ENCODE data around the gene UNK.

DNA sequence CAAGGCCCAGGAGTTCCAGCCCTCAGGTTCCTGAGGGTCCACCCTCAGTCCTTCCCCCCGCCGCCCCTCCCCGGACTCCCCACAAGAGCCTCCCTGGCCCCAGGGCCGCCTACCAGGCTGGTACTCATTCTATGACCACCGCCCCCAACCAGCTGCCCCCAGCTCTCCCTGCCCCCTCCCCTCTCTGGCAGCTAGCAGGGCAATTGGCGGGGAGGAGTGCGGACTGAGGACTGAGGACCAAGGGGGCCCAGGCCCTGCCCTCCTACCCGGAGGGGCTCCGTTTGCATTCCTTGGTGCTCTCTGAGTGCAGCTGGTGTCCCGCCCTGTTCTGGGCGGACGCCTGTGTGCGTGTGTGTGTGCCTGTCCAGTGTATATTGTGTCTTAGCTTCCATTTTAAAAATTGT is 40.5 kb downstream of the UNK start:
- no peak for TF ChIP-seq POLR2AphosphoS5 (IDR thresholded peaks at IDR 0.05; ENCODE audit: low read depth, low read length)
- TF ChIP-seq TAF1 (IDR thresholded peaks at IDR 0.05; ENCODE audit: borderline replicate concordance, low read depth, low read length): no peak

Data from GM12892 (cell line).